HEK293 (cell line): ENCODE measurements around the gene CHERP.

Experiments
- CTCF ChIA-PET: fragments of 350-600 bp; formaldehyde crosslinking; extraction: SDS; loops from one replicate; lab custom pipeline; 2021; ENCODE audit warnings: antibody characterized with exemption; lab: Yijun Ruan, JAX
- POLR2A ChIA-PET: fragments of 300-600 bp; formaldehyde crosslinking; extraction: SDS; loops from one replicate; lab custom pipeline; 2020; ENCODE audit warnings: antibody characterized with exemption, inconsistent platforms; lab: Yijun Ruan, JAX
- H3K27ac ChIP-seq: fragments of 200-500 bp; sonication (Bioruptor generic); 2 replicates; pipeline ENCODE4 v1.5.1; 2014; ENCODE audit warnings: low read depth, low read length, control low read depth, inconsistent platforms; ENCODE audit errors: extremely low read depth
- H3K36me3 ChIP-seq, 2 experiments: fragments of 200-500 bp in 1 of 2; sonication (Bioruptor generic) in 1 of 2; 1 replicate in 1 of 2; 2 replicates in 1 of 2; pipeline ENCODE4 v1.5.1; 2014 to 2017; ENCODE audit warnings: inconsistent platforms in 2 of 2, low read length in 2 of 2; ENCODE audit not compliant: control insufficient read depth in 2 of 2, insufficient read depth in 1 of 2
- H3K4me1 ChIP-seq: fragments of 200-500 bp; sonication (Bioruptor generic); 2 replicates; pipeline ENCODE4 v1.5.1; 2014; ENCODE audit warnings: mild to moderate bottlenecking, low read length, inconsistent platforms; ENCODE audit not compliant: control insufficient read depth, insufficient read depth
- H3K4me3 ChIP-seq: 2 replicates; pipeline ENCODE4 v1.5.1; 2011; ENCODE audit warnings: low read depth, mild to moderate bottlenecking, control low read depth, low read length, moderate library complexity
- H3K9me3 ChIP-seq: fragments of 200-500 bp; sonication (Bioruptor generic); 2 replicates; pipeline ENCODE4 v1.5.1; 2014; ENCODE audit warnings: low read depth, low read length, inconsistent platforms; ENCODE audit not compliant: control insufficient read depth, insufficient read depth
- EGR2 ChIP-seq: fragments of 450-650 bp; formaldehyde crosslinking; IDR thresholded peaks from 2 replicates; pipeline ENCODE4 v1.5.1; 2016; ENCODE audit warnings: low read depth, missing biosample characterization, missing genetic modification characterization
- KLF1 ChIP-seq: fragments of 450-650 bp; formaldehyde crosslinking; IDR thresholded peaks from 2 replicates; pipeline ENCODE4 v1.5.1; 2016; ENCODE audit warnings: missing biosample characterization, missing genetic modification characterization
- YY1 ChIP-seq: fragments of 450-650 bp; formaldehyde crosslinking; IDR thresholded peaks from 2 replicates; pipeline ENCODE4 v1.5.1; 2018; ENCODE audit warnings: missing biosample characterization, missing genetic modification characterization
- YY2 ChIP-seq: fragments of 450-650 bp; formaldehyde crosslinking; IDR thresholded peaks from 2 replicates; pipeline ENCODE4 v1.5.1; 2016; ENCODE audit warnings: missing biosample characterization, missing genetic modification characterization
- ZBTB20 ChIP-seq: fragments of 450-650 bp; formaldehyde crosslinking; IDR thresholded peaks from 2 replicates; pipeline ENCODE4 v1.5.1; 2016; ENCODE audit warnings: missing biosample characterization, missing genetic modification characterization
- ZNF132 ChIP-seq: fragments of 450-650 bp; formaldehyde crosslinking; IDR thresholded peaks from 2 replicates; pipeline ENCODE4 v1.5.1; 2017; ENCODE audit warnings: missing biosample characterization, missing genetic modification characterization, borderline replicate concordance
- ZNF221 ChIP-seq: fragments of 450-650 bp; formaldehyde crosslinking; IDR thresholded peaks from 2 replicates; pipeline ENCODE4 v1.5.1; 2017; ENCODE audit warnings: missing biosample characterization, missing genetic modification characterization, borderline replicate concordance
- ZNF324 ChIP-seq: fragments of 450-650 bp; formaldehyde crosslinking; IDR thresholded peaks from 2 replicates; pipeline ENCODE4 v1.5.1; 2016; ENCODE audit warnings: missing biosample characterization, missing genetic modification characterization
- ZNF366 ChIP-seq: fragments of 450-650 bp; formaldehyde crosslinking; conservative IDR thresholded peaks from 2 replicates; pipeline ENCODE4 v1.5.1; 2016; ENCODE audit warnings: missing biosample characterization, missing genetic modification characterization
- ZNF473 ChIP-seq: fragments of 450-650 bp; formaldehyde crosslinking; IDR thresholded peaks from 2 replicates; pipeline ENCODE4 v1.5.1; 2017; ENCODE audit warnings: missing biosample characterization, missing genetic modification characterization
- ZNF518A ChIP-seq: fragments of 450-650 bp; formaldehyde crosslinking; conservative IDR thresholded peaks from 2 replicates; pipeline ENCODE4 v1.5.1; 2016; ENCODE audit warnings: low read depth, missing biosample characterization, missing genetic modification characterization
- ZNF530 ChIP-seq: fragments of 450-650 bp; formaldehyde crosslinking; IDR thresholded peaks from 2 replicates; pipeline ENCODE4 v1.5.1; 2016; ENCODE audit warnings: low read depth, missing biosample characterization, missing genetic modification characterization
- ZNF654 ChIP-seq: fragments of 450-650 bp; formaldehyde crosslinking; IDR thresholded peaks from 2 replicates; pipeline ENCODE4 v1.5.1; 2016; ENCODE audit warnings: low read depth, missing biosample characterization, missing genetic modification characterization
- ZNF785 ChIP-seq: fragments of 450-650 bp; formaldehyde crosslinking; IDR thresholded peaks from 2 replicates; pipeline ENCODE4 v1.5.1; 2016; ENCODE audit warnings: missing biosample characterization, missing genetic modification characterization
- ZNF792 ChIP-seq: fragments of 450-650 bp; formaldehyde crosslinking; IDR thresholded peaks from 2 replicates; pipeline ENCODE4 v1.5.1; 2016; ENCODE audit warnings: missing biosample characterization, missing genetic modification characterization
- ZNF837 ChIP-seq: fragments of 450-650 bp; formaldehyde crosslinking; IDR thresholded peaks from 2 replicates; pipeline ENCODE4 v1.5.1; 2016; ENCODE audit warnings: missing biosample characterization, missing genetic modification characterization
- ZXDB ChIP-seq: fragments of 450-650 bp; formaldehyde crosslinking; IDR thresholded peaks from 2 replicates; pipeline ENCODE4 v1.5.1; 2016; ENCODE audit warnings: missing biosample characterization, missing genetic modification characterization
- TF ChIP-seq, protein P1 (sequence below): fragments of 450-650 bp; formaldehyde crosslinking; IDR thresholded peaks from 2 replicates; pipeline ENCODE4 v1.5.1; 2016; ENCODE audit warnings: missing biosample characterization, missing genetic modification characterization
- TF ChIP-seq, protein P2 (sequence below): fragments of 450-650 bp; formaldehyde crosslinking; IDR thresholded peaks from 2 replicates; pipeline ENCODE4 v1.5.1; 2016; ENCODE audit warnings: missing biosample characterization, missing genetic modification characterization
- TF ChIP-seq, protein P3 (sequence below): fragments of 450-650 bp; formaldehyde crosslinking; IDR thresholded peaks from 2 replicates; pipeline ENCODE4 v1.5.1; 2017; ENCODE audit warnings: missing biosample characterization, missing genetic modification characterization

CHERP gene

DNA sequence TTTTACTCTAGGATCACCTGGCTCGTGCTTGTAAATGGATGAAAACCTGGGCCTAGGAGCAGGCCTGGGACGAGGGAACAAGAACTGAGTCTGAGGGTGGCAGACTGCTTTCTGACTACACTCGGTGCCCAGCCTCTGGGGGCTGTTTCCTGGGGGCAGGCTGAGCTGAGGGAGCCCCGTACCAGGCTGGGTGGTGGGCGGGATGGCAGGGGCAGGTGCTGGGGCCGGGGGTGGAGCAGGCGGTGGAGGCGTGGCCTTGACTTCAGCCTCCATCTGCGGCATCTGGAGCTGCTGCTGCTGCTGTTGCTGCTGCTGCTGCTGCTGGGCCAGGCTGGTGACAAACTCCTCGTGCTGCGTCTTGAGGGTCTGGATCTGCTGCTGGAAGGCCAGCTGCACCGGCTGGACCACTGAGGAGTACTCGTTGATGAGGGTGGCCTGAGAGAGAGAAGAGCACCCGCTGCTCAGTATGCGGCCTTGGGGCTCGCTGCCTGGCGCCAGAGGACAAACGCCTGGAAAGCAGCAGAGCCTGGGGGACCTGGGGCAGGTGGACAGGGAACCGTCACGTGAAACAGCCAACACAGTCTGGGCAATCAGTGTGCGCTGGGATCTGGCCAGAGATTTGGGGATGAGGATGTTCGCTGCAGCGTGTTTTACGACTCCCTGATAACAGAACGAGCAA, 12.6 kb downstream of the CHERP start (continued):
- TF ChIP-seq ZNF132 (tag by site-specific recombination), result no peak
- no peak for TF ChIP-seq ZNF530 (tag by site-specific recombination)
- peak; percentile 38; the same call in 1 of the 2 replicates for TF ChIP-seq EGR2
- TF ChIP-seq ZNF837 (tag by site-specific recombination), result no peak
- no peak for TF ChIP-seq ZNF785 (tag by site-specific recombination)
- TF ChIP-seq ZNF366, result no peak
- no peak for TF ChIP-seq ZNF792 (tag by site-specific recombination)

DNA sequence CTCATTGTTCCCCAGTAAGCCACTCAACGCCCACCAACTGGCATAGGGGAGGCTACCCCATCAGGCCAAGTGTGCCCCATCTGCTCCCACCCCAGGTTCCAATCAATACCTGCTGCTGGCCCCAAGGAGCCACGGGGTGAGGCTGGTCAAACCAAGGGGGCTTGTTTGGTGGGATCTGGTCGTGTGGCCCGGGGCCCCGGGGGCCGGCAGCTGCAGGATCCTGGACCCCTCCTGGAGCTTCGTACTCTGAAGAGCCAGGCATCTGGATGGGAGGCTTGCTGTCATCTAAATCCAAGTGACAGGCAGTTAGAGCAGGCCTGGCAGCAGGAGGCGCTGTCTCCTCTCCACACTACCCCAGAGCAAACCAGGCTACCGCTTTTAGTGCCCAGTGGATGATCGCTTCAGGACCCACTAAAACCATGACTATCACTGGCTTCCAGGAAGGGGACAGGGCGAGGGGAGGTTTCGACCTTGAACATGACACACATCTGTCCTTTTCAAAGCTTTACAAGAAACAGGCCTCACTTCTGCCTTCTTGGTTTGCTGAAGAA, 14.2 kb downstream of the CHERP start:
- TF ChIP-seq ZNF654 (peak; percentile 24; the same call in 1 of the 2 replicates), ZNF324 (tag by site-specific recombination) (no peak)
- TF ChIP-seq, protein P1, sequence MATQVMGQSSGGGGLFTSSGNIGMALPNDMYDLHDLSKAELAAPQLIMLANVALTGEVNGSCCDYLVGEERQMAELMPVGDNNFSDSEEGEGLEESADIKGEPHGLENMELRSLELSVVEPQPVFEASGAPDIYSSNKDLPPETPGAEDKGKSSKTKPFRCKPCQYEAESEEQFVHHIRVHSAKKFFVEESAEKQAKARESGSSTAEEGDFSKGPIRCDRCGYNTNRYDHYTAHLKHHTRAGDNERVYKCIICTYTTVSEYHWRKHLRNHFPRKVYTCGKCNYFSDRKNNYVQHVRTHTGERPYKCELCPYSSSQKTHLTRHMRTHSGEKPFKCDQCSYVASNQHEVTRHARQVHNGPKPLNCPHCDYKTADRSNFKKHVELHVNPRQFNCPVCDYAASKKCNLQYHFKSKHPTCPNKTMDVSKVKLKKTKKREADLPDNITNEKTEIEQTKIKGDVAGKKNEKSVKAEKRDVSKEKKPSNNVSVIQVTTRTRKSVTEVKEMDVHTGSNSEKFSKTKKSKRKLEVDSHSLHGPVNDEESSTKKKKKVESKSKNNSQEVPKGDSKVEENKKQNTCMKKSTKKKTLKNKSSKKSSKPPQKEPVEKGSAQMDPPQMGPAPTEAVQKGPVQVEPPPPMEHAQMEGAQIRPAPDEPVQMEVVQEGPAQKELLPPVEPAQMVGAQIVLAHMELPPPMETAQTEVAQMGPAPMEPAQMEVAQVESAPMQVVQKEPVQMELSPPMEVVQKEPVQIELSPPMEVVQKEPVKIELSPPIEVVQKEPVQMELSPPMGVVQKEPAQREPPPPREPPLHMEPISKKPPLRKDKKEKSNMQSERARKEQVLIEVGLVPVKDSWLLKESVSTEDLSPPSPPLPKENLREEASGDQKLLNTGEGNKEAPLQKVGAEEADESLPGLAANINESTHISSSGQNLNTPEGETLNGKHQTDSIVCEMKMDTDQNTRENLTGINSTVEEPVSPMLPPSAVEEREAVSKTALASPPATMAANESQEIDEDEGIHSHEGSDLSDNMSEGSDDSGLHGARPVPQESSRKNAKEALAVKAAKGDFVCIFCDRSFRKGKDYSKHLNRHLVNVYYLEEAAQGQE (tag by site-specific recombination), result no peak
- TF ChIP-seq, protein P2, sequence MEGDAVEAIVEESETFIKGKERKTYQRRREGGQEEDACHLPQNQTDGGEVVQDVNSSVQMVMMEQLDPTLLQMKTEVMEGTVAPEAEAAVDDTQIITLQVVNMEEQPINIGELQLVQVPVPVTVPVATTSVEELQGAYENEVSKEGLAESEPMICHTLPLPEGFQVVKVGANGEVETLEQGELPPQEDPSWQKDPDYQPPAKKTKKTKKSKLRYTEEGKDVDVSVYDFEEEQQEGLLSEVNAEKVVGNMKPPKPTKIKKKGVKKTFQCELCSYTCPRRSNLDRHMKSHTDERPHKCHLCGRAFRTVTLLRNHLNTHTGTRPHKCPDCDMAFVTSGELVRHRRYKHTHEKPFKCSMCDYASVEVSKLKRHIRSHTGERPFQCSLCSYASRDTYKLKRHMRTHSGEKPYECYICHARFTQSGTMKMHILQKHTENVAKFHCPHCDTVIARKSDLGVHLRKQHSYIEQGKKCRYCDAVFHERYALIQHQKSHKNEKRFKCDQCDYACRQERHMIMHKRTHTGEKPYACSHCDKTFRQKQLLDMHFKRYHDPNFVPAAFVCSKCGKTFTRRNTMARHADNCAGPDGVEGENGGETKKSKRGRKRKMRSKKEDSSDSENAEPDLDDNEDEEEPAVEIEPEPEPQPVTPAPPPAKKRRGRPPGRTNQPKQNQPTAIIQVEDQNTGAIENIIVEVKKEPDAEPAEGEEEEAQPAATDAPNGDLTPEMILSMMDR (tag by site-specific recombination), result 0 out of 2 replicates have a peak, but pooled peaks have one; percentile 16
- TF ChIP-seq, protein P3, sequence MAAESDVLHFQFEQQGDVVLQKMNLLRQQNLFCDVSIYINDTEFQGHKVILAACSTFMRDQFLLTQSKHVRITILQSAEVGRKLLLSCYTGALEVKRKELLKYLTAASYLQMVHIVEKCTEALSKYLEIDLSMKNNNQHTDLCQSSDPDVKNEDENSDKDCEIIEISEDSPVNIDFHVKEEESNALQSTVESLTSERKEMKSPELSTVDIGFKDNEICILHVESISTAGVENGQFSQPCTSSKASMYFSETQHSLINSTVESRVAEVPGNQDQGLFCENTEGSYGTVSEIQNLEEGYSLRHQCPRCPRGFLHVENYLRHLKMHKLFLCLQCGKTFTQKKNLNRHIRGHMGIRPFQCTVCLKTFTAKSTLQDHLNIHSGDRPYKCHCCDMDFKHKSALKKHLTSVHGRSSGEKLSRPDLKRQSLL (tag by site-specific recombination), result no peak
- TF ChIP-seq, all 188 proteins: peak for 2
- H3K4me1 ChIP-seq, result no peaks in the 10 kb centered on the region
- H3K9me3 ChIP-seq, result no peaks in the 10 kb centered on the region
- no peak overlapping the region for H3K27ac ChIP-seq
- POLR2A ChIA-PET, result interaction anchor here (0.6 to 0.9 kb wide), 2 partner anchors 100 to 112 kb away, joined by 4 to 6 read pairs; partner anchors contain the start of gene MED26
- no peak overlapping the region for H3K4me3 ChIP-seq
- H3K36me3 ChIP-seq, result peaks cover 34 to 99% of the 10 kb centered on the region in 2 experiments; a peak in 2 of 3 replicates
- CTCF ChIA-PET, result interaction anchor here (0.7 to 2.1 kb wide), 5 partner anchors 11 to 86 kb away, joined by 3 to 10 read pairs (median 4); no protein-coding TSS in a partner anchor

DNA sequence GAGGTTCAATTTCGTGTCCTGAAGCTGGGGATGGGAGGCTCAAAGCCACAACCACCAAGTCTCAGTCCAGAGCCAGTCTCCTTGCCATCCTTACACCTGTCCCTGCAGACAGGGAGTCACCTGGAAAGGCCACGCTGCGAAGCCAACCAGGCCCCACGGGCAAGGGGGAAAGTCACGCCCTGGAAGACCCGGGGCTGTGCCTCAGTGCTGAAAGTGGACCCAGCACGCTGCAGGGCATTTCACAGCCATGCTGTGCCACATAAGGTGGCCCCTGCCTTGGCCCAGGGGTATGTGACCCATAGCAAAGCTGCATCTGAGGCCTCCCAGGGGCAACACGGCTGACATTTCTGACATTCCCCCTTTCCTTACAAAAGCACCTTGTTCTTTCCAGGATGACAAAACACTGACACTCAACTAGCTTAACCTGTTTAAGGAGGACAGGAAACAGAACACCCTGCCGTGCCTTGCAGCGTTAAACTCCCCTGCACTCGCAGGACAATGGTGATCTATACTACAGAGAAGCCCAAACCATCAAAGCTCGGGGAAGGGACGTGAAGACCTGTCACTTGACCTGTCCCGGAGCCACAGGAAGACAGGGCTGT, 14.8 kb downstream of the CHERP start:
- POLR2A ChIA-PET, result interaction anchor here (0.6 to 0.9 kb wide), 2 partner anchors 100 to 113 kb away, joined by 4 to 6 read pairs; partner anchors contain the start of gene MED26
- CTCF ChIA-PET, result interaction anchor here (1.2 to 2.1 kb wide), 4 partner anchors 10 to 85 kb away, joined by 3 to 10 read pairs (median 6); no protein-coding TSS in a partner anchor
- Histone ChIP-seq H3K9me3 (no peaks in the 10 kb centered on the region), H3K27ac (no peak overlapping the region), H3K4me1 (no peaks in the 10 kb centered on the region), H3K4me3 (no peak overlapping the region), H3K36me3 (peaks cover 34 to 99% of the 10 kb centered on the region in 2 experiments; a peak in 2 of 3 replicates)
- TF ChIP-seq ZNF221 (tag by site-specific recombination) (no peak), ZNF518A (no peak), ZNF792 (tag by site-specific recombination) (no peak), YY1 (tag by site-specific recombination) (no peak), YY2 (no peak), ZNF366 (no peak), ZNF473 (no peak), KLF1 (no peak), ZBTB20 (tag by site-specific recombination) (no peak), ZXDB (tag by site-specific recombination) (no peak)
